Measurements from ENCODE around the gene MMP15. TPM values are rescaled to one million over a fixed set of nuclear protein-coding genes. Genes with fewer than 3 reads are reported as not detected.

The MMP15 gene
- total and polyA plus RNA-seq, 7 donors = 2.5 to 6.5 (median 5.9) TPM

DNA sequence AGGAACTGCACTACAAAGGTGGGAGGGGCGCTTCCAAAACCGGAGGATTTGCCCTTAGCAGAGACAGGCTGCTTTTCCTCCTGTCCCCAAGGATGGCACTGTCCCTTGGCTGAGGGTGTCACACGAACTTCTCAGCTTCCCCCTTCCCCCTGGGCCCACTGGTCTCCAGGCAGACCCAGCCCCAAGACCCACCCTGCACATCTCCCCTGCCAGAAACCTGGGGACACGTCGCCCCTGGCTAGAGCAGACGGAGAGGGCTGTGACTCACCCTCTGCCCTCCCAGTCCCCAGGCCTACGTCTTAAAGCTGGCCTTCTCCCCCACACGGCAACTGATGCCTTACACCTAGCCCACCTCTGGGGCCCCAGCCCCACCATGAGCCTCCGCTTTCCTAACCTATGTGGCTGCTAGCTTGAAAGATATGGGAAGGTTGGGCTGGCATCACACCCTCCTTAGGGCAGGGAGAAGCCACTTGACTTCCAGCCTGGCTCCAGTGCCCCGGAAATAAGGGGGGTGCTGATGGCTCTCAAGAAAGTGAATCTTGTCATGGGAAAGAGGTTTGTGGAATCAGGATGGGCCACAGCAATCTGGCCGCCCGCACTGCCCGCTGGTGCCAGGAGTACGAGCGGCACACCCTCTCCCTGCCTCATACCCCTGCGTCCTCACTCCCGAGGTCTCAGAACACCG lies 29.7 kb upstream of the MMP15 start:
- Histone ChIP-seq H3K4me1 (peaks cover 7% of the 10 kb centered on the region), H3K4me3 (no peak overlapping the region), H3K27ac (no peak overlapping the region), H3K27me3 (ENCODE audit: insufficient read depth in 3 of 3, low read length in 2 of 3) (no peaks in the 10 kb centered on the region), H3K36me3 (ENCODE audit: insufficient read depth in 1 of 2, low read depth in 1 of 2) (peaks cover 0 to 34% of the 10 kb centered on the region in 2 donors), H3K9me3 (no peaks in the 10 kb centered on the region)
- TF ChIP-seq, protein P1, sequence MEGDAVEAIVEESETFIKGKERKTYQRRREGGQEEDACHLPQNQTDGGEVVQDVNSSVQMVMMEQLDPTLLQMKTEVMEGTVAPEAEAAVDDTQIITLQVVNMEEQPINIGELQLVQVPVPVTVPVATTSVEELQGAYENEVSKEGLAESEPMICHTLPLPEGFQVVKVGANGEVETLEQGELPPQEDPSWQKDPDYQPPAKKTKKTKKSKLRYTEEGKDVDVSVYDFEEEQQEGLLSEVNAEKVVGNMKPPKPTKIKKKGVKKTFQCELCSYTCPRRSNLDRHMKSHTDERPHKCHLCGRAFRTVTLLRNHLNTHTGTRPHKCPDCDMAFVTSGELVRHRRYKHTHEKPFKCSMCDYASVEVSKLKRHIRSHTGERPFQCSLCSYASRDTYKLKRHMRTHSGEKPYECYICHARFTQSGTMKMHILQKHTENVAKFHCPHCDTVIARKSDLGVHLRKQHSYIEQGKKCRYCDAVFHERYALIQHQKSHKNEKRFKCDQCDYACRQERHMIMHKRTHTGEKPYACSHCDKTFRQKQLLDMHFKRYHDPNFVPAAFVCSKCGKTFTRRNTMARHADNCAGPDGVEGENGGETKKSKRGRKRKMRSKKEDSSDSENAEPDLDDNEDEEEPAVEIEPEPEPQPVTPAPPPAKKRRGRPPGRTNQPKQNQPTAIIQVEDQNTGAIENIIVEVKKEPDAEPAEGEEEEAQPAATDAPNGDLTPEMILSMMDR (IDR thresholded peaks at IDR 0.05) = no peak
- no peak for DNase-seq
- ATAC-seq = no peak
- 89 to 90% (median 89%) methylated on average over 15 to 18 of the region's 18 CpGs for WGBS, 3 donors
- intact Hi-C loops (cut with DNase I) = no loop called here

DNA sequence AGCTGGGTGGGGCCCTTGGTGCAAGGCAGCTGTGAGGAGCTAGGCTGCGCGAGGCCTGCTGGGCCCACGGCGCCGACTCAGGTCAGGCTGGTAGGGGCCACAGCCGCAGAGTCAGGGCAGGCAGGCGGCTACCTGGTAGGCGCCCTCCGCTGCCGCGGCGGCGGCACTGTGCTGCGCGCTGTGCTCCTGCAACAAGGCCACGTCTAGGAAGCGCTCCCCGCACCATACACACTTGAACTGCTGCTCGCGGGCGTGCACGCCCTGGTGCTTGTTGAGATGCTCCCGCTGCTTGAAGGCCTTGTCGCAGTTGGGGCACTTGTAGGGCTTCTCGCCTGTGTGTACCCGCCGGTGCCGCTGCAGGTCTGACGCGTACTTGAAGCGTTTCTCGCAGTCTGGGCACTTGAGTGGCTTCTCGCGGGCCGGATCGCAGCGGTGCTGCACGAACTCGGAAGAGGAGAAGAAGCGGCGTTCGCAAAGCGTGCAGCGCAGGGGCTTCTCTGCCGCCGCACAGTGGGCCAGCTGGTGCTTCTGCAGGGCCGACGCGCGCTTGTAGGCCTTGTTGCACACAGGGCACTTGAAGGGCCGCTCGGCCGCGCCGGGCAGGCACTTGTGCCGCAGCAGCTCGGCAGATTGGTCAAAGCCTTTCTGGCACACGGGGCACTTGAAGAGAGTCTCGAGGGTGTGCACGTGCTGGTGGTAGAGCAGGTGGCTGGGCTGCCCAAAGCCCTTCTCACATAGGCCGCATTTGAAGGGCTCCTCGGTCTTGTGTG lies 29.0 kb upstream of the MMP15 start:
- Histone ChIP-seq H3K27ac (no peak overlapping the region), H3K27me3 (ENCODE audit: insufficient read depth in 3 of 3, low read length in 2 of 3) (no peaks in the 10 kb centered on the region), H3K9me3 (no peaks in the 10 kb centered on the region), H3K4me3 (no peak overlapping the region), H3K4me1 (peaks cover 7% of the 10 kb centered on the region), H3K36me3 (ENCODE audit: insufficient read depth in 1 of 2, low read depth in 1 of 2) (peaks cover 0 to 34% of the 10 kb centered on the region in 2 donors)
- 96% methylated on average over 62 of the region's 62 CpGs for WGBS, 3 donors
- no peak for DNase-seq
- intact Hi-C loops (cut with DNase I) = no loop called here
- TF ChIP-seq, protein P1 (IDR thresholded peaks at IDR 0.05) = no peak
- ATAC-seq = no peak

GRCh38 chr16:57997176-57997527 lies 28.4 kb upstream of the MMP15 start:
- Histone ChIP-seq H3K36me3 (ENCODE audit: insufficient read depth in 1 of 2, low read depth in 1 of 2) (peaks cover 0 to 34% of the 10 kb centered on the region in 2 donors), H3K27ac (no peak overlapping the region), H3K4me1 (peaks cover 7% of the 10 kb centered on the region), H3K4me3 (no peak overlapping the region), H3K9me3 (no peaks in the 10 kb centered on the region), H3K27me3 (ENCODE audit: insufficient read depth in 3 of 3, low read length in 2 of 3) (no peaks in the 10 kb centered on the region)
- ATAC-seq = no peak
- WGBS, 3 donors = 95 to 96% (median 96%) methylated on average over 35 of the region's 35 CpGs
- intact Hi-C loops (cut with DNase I) = no loop called here
- DNase-seq = no peak
- TF ChIP-seq, protein P1 (IDR thresholded peaks at IDR 0.05) = no peak

DNA sequence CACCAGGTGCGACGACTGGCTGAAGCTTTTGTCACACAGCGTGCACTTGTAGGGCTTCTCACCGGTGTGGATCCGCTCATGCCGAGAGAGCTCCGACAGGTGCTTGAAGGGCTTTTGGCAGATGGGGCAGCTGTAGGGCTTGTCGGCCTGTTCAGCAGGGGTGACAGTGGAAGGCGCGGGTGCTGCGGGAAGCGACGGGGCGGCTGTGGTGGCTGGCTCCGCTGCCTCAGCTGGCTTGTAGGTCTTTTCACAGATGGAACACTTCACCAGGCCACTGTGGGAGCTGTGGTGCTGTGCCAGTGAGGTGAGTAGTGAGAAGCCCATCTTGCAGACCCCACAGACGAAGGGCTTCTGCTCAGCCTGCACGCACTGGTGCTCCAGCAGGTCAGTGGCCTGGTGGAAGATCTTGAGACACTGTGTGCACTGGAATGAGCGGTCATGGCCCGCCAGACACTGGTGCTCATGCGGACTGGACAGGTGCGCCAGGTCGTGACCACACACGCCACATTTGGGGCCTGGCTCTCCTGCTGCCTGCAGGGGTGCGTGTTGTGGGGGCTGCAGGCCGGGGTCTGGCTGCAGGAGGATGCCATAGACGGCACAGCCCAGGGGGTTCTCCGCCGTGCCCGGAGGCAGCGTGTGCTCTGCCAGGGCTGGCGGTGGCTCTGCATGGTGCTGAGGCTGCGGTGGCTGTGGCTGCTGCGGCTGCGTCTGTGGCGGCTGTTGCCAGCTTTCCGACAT lies 27.9 kb upstream of the MMP15 start:
- TF ChIP-seq, protein P1 (IDR thresholded peaks at IDR 0.05) = no peak
- Histone ChIP-seq H3K27ac (no peak overlapping the region), H3K9me3 (no peaks in the 10 kb centered on the region), H3K36me3 (ENCODE audit: insufficient read depth in 1 of 2, low read depth in 1 of 2) (peaks cover 0 to 39% of the 10 kb centered on the region in 2 donors), H3K4me3 (no peak overlapping the region), H3K4me1 (peaks cover 7% of the 10 kb centered on the region), H3K27me3 (ENCODE audit: insufficient read depth in 3 of 3, low read length in 2 of 3) (no peaks in the 10 kb centered on the region)
- intact Hi-C loops (cut with DNase I) = loop anchor here in 1 of 2 donors (2.0 kb wide), 1 partner anchor 97 kb away; no protein-coding TSS in a partner anchor
- no peak for ATAC-seq
- WGBS, 3 donors = 89 to 92% (median 91%) methylated on average over 36 of the region's 36 CpGs
- DNase-seq = no peak

Measured in psoas muscle (tissue), 8 donors.